HTR-8/SVneo (cell line): ENCODE measurements around the gene UBA1.
"Not testable (repeated sequence)": the region's sequence is repeated elsewhere in the genome, so short reads cannot be mapped to it uniquely, and the experiment has no call there.

Experiments used
- DNase-seq: peaks from one replicate; pipeline ENCODE4 v3.0.0; 2011; ENCODE audit warnings: low spot score, mixed read lengths; ENCODE audit not compliant: insufficient read length
- FAIRE-seq: peaks from 2 replicates; lab custom pipeline; 2011; peaks lifted over from hg19 to GRCh38; lab: Jason Lieb, UNC

The UBA1 gene

GRCh38 chrX:47245156-47245555 lies 51.5 kb downstream of the UBA1 start:
- no peak for FAIRE-seq
- DNase-seq, result no peak

- DNase-seq, result no peak
- no peak for FAIRE-seq
These were observed 53.8 kb downstream of the UBA1 start for GRCh38 chrX:47247206-47247998.

DNA sequence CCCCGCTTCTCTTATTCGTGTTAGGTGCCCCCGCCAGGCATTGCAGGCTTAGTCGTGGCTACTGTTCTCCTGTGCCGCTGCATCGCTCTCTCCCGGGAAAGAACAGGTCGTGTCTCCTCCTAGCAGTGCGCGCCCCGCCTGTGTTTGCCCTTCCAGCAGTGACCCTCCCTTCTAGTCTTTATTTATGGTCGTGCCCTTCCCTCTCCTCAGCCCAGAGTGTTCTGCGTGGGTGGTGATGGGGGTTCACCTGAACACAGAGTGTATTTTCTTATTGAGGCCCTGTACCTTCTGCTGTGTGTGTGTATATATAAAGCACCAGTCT lies 54.3 kb downstream of the UBA1 start:
- FAIRE-seq, result no peak
- DNase-seq, result no peak

DNA sequence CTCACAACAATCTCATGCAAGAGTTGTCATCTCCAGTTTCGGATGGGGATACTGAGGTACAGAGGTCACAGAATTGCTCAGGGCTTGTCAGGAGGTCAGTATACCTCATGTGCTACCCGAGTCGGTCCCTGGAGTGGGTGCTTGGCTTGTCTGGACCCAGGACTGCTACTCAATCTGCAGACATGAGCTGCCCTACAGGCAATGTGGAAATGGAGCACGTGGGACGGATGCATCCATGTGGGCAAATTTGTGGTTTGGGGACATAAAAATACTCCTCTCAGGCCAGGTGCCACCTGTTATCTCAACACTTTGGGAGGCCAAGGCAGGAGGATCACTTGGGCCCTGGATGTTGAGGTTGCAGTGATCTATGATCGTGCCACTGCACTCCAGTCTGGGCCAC lies 54.9 kb downstream of the UBA1 start:
- DNase-seq (no peak), FAIRE-seq (no peak)

- DNase-seq, result no peak
- FAIRE-seq, result no peak
These were observed 56.4 kb downstream of the UBA1 start for GRCh38 chrX:47250017-47250347.

GRCh38 chrX:47257620-47258019 lies 64.0 kb downstream of the UBA1 start:
- not testable (repeated sequence) for FAIRE-seq, DNase-seq
